K562 (cell line): ENCODE measurements around the gene TFAP2A. TPM values are rescaled to one million over a fixed set of nuclear protein-coding genes. Genes with fewer than 3 reads are reported as not detected.

Experiments used
- ATF4 ChIP-seq: fragments of 450-650 bp; formaldehyde crosslinking; IDR thresholded peaks from 2 replicates; pipeline ENCODE4 v1.4.0; 2022; ENCODE audit warnings: mild to moderate bottlenecking, moderate library complexity
- BRF1 ChIP-seq: IDR thresholded peaks from 3 replicates; pipeline ENCODE4 v1.6.1; 2011; ENCODE audit warnings: borderline replicate concordance, mild to moderate bottlenecking; ENCODE audit not compliant: insufficient read length; ENCODE audit errors: extremely low read depth
- DPF2 ChIP-seq: fragments of 450-650 bp; IDR thresholded peaks from 2 replicates; pipeline ENCODE4 v1.6.1; 2016
- GMEB1 ChIP-seq: fragments of 250-450 bp; sonication (Bioruptor Pico); IDR thresholded peaks from 2 replicates; pipeline ENCODE4 v1.4.0; 2020; ENCODE audit warnings: mild to moderate bottlenecking
- HDGF ChIP-seq: fragments of 450-650 bp; IDR thresholded peaks from 2 replicates; pipeline ENCODE4 v1.6.1; 2016
- MED1 ChIP-seq: sonication (generic); formaldehyde crosslinking; IDR thresholded peaks from 2 replicates; pipeline ENCODE4 v1.8.1; 2023; ENCODE audit warnings: missing genetic modification reagents, borderline replicate concordance
- MTF1 ChIP-seq: fragments of 250-450 bp; sonication (Bioruptor Pico); IDR thresholded peaks from 2 replicates; pipeline ENCODE4 v1.9.0; 2021; ENCODE audit warnings: moderate library complexity, mild to moderate bottlenecking, inconsistent platforms, borderline replicate concordance
- NBN ChIP-seq: fragments of 450-650 bp; IDR thresholded peaks from 2 replicates; pipeline ENCODE4 v1.6.1; 2016; ENCODE audit warnings: low read depth, mild to moderate bottlenecking
- RERE ChIP-seq: sonication (generic); formaldehyde crosslinking; IDR thresholded peaks from 2 replicates; pipeline ENCODE4 v1.8.0; 2023; ENCODE audit warnings: missing genetic modification reagents, mild to moderate bottlenecking, borderline replicate concordance
- SMAD4 ChIP-seq: fragments of 250-450 bp; sonication (Bioruptor Pico); conservative IDR thresholded peaks from 2 replicates; pipeline ENCODE4 v1.8.0; 2021; ENCODE audit warnings: inconsistent platforms, mild to moderate bottlenecking, moderate library complexity
- TCF3 ChIP-seq: sonication (generic); formaldehyde crosslinking; IDR thresholded peaks from 2 replicates; pipeline ENCODE4 v1.4.0; 2020; ENCODE audit warnings: mild to moderate bottlenecking, missing genetic modification reagents
- ZNF695 ChIP-seq: fragments of 450-650 bp; formaldehyde crosslinking; IDR thresholded peaks from 2 replicates; pipeline ENCODE4 v1.4.0; 2020; ENCODE audit warnings: mild to moderate bottlenecking, moderate library complexity
- ZNF77 ChIP-seq: fragments of 250-450 bp; sonication (Bioruptor Pico); IDR thresholded peaks from 2 replicates; pipeline ENCODE4 v1.5.0; 2020
- polyA plus RNA-seq, 8 experiments: library from polyadenylated mRNA; depleted of rRNA in 4 of 8; stranded (reverse) in 5 of 8; unstranded in 3 of 8; fragments of >200 nt; fragmentation: Nextera tagmentation in 2 of 8; fragmentation: Illumina TruSeq in 1 of 8; extraction: Ambion mirVana in 2 of 8; extraction: Trizol in 1 of 8; gene quantifications; 2 replicates each; pipeline versions ENCODE4 v1.2.1 to v1.2.3, GENCODE V29; 2011 to 2014; ENCODE audit warnings: inconsistent platforms in 1 of 8, missing spikeins in 1 of 8
- total RNA-seq, 7 experiments: library from RNA; depleted of rRNA in 6 of 7; stranded (reverse); fragments of >200 nt in 6 of 7; fragmentation: Illumina TruSeq in 2 of 7; extraction: Trizol in 2 of 7; gene quantifications; 2 replicates each; pipeline versions ENCODE4 v1.2.1 to v1.2.3, GENCODE V29; 2011 to 2021; ENCODE audit warnings: low replicate concordance in 1 of 7
- TF ChIP-seq, protein P1 (sequence below): fragments of 450-650 bp; IDR thresholded peaks from 2 replicates; pipeline ENCODE4 v1.6.1; 2018; ENCODE audit not compliant: partially characterized antibody
- TF ChIP-seq, protein P2 (sequence below): fragments of 250-450 bp; sonication (Bioruptor Pico); IDR thresholded peaks from 2 replicates; pipeline ENCODE4 v1.5.0; 2020; ENCODE audit warnings: mild to moderate bottlenecking

TFAP2A gene
- total and polyA plus RNA-seq, 9 of the 15 experiments (the other 6 are each of a cell fraction or from before 2014, with no cell fraction given): 0.14 to 0.53 (median 0.19) TPM; not detected in 1

DNA sequence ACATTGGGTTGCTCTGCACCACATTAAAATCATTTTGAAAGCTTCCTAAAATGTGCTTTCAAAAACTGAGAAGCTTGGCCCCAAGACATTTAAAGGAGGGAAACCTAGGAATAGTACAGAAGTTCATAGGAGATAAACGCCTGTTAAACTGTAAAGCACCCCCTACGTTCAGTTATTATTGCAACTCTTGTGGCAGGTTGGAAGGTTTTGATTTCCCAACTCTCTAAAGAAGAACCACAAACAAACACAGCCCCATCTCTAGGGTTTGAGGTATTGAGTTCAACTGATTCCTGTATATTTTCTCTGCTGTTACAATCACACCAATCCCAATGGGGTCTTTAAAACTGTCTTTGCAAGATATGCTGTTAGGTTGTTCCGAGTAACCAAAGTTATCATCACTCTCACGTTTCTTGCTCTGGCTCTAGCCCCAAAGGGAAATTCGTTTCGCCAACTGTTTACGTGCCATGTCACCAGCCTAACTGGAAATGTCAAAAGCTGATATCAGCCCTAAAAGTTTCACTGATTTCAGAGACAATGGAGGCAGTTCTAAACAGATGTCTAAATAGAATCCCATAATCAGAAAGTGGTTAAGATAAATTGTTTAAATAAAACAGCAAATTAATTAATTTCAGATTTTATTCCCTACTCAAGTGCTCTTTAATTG, 12.1 kb downstream of the TFAP2A start (continued):
- TF ChIP-seq GMEB1 (CRISPR knock-in tag): no peak
- TF ChIP-seq, protein P1, sequence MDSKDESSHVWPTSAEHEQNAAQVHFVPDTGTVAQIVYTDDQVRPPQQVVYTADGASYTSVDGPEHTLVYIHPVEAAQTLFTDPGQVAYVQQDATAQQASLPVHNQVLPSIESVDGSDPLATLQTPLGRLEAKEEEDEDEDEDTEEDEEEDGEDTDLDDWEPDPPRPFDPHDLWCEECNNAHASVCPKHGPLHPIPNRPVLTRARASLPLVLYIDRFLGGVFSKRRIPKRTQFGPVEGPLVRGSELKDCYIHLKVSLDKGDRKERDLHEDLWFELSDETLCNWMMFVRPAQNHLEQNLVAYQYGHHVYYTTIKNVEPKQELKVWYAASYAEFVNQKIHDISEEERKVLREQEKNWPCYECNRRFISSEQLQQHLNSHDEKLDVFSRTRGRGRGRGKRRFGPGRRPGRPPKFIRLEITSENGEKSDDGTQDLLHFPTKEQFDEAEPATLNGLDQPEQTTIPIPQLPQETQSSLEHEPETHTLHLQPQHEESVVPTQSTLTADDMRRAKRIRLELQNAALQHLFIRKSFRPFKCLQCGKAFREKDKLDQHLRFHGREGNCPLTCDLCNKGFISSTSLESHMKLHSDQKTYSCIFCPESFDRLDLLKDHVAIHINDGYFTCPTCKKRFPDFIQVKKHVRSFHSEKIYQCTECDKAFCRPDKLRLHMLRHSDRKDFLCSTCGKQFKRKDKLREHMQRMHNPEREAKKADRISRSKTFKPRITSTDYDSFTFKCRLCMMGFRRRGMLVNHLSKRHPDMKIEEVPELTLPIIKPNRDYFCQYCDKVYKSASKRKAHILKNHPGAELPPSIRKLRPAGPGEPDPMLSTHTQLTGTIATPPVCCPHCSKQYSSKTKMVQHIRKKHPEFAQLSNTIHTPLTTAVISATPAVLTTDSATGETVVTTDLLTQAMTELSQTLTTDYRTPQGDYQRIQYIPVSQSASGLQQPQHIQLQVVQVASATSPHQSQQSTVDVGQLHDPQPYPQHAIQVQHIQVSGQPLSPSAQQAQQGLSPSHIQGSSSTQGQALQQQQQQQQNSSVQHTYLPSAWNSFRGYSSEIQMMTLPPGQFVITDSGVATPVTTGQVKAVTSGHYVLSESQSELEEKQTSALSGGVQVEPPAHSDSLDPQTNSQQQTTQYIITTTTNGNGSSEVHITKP: no peak
- no peak for TF ChIP-seq RERE (CRISPR knock-in tag)
- 0 out of 2 replicates have a peak, but pooled peaks have one; percentile 19 for TF ChIP-seq ATF4 (CRISPR knock-in tag)
- TF ChIP-seq HDGF: no peak
- TF ChIP-seq SMAD4 (CRISPR knock-in tag): 0 out of 2 replicates have a peak, but pooled peaks have one; percentile 36
- TF ChIP-seq BRF1: no peak
- TF ChIP-seq DPF2: no peak
- TF ChIP-seq ZNF695 (CRISPR knock-in tag): no peak
- no peak for TF ChIP-seq NBN
- TF ChIP-seq ZNF77: no peak
- no peak for TF ChIP-seq MED1 (CRISPR knock-in tag)
- TF ChIP-seq, protein P2, sequence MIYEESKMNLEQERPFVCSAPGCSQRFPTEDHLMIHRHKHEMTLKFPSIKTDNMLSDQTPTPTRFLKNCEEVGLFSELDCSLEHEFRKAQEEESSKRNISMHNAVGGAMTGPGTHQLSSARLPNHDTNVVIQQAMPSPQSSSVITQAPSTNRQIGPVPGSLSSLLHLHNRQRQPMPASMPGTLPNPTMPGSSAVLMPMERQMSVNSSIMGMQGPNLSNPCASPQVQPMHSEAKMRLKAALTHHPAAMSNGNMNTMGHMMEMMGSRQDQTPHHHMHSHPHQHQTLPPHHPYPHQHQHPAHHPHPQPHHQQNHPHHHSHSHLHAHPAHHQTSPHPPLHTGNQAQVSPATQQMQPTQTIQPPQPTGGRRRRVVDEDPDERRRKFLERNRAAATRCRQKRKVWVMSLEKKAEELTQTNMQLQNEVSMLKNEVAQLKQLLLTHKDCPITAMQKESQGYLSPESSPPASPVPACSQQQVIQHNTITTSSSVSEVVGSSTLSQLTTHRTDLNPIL: no peak
- no peak for TF ChIP-seq MTF1 (CRISPR knock-in tag)
- peak; percentile 54; the same call in 1 of the 2 replicates for TF ChIP-seq TCF3 (CRISPR knock-in tag)
